Brain microvascular endothelial cell (primary cell): Measurements from ENCODE around the gene SPPL2C.

Experiments used
- DNase-seq: peaks from one replicate; pipeline ENCODE4 v3.0.0-alpha.2; 2020
- H3K27ac ChIP-seq: fragments of 250-450 bp; sonication (Bioruptor Pico); 2 replicates; pipeline ENCODE4 v1.5.1; 2020; ENCODE audit warnings: mild to moderate bottlenecking, moderate library complexity
- H3K27me3 ChIP-seq: fragments of 250-450 bp; sonication (Bioruptor Pico); replicated peaks from 2 replicates; pipeline ENCODE4 v1.5.1; 2020; ENCODE audit warnings: mild to moderate bottlenecking
- H3K36me3 ChIP-seq: fragments of 250-450 bp; sonication (Bioruptor Pico); replicated peaks from 2 replicates; pipeline ENCODE4 v1.5.1; 2020; ENCODE audit warnings: mild to moderate bottlenecking
- H3K4me3 ChIP-seq: 2 replicates; pipeline ENCODE4 v1.5.1; 2011; ENCODE audit warnings: low read depth, mild to moderate bottlenecking, control low read depth, low read length, moderate library complexity
- in situ Hi-C: cut with HindIII; loops from 2 replicates; pipeline ENCODE4 v1.10.0; 2017; ENCODE audit warnings: low sequenced_read_pairs, low pct_ligation_motif_present
- TF ChIP-seq, protein P1 (sequence below): IDR thresholded peaks from 2 replicates; pipeline ENCODE4 v1.5.1; 2011; ENCODE audit warnings: low read depth, mild to moderate bottlenecking, moderate library complexity, low read length, control low read depth, inconsistent platforms; ENCODE audit errors: missing control alignments

SPPL2C gene

DNA sequence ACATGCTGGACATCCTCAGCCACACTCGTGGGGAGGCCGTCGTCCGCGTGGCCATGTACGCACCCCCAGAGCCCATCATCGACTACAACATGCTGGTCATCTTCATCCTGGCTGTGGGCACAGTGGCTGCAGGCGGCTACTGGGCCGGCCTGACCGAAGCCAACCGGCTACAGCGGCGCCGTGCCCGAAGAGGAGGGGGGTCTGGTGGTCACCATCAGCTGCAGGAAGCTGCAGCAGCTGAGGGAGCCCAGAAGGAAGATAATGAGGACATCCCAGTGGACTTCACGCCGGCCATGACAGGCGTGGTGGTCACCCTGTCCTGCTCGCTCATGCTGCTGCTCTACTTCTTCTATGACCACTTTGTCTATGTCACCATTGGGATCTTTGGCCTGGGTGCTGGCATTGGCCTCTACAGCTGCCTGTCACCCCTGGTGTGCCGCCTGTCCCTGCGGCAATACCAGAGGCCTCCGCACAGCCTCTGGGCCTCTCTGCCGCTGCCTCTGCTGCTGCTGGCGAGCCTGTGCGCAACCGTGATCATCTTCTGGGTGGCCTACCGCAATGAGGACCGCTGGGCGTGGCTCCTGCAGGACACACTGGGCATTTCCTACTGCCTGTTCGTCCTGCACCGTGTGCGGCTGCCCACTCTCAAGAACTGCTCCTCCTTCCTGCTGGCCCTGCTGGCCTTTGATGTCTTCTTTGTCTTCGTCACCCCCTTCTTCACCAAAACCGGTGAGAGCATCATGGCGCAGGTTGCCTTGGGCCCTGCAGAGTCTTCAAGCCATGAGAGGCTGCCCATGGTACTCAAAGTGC is 900 bp downstream of the SPPL2C start:
- Histone ChIP-seq H3K27ac (no peak overlapping the region), H3K4me3 (no peak overlapping the region), H3K36me3 (no peaks in the 10 kb centered on the region), H3K27me3 (no peaks in the 10 kb centered on the region)
- in situ Hi-C loops = no loop called here
- TF ChIP-seq, protein P1, sequence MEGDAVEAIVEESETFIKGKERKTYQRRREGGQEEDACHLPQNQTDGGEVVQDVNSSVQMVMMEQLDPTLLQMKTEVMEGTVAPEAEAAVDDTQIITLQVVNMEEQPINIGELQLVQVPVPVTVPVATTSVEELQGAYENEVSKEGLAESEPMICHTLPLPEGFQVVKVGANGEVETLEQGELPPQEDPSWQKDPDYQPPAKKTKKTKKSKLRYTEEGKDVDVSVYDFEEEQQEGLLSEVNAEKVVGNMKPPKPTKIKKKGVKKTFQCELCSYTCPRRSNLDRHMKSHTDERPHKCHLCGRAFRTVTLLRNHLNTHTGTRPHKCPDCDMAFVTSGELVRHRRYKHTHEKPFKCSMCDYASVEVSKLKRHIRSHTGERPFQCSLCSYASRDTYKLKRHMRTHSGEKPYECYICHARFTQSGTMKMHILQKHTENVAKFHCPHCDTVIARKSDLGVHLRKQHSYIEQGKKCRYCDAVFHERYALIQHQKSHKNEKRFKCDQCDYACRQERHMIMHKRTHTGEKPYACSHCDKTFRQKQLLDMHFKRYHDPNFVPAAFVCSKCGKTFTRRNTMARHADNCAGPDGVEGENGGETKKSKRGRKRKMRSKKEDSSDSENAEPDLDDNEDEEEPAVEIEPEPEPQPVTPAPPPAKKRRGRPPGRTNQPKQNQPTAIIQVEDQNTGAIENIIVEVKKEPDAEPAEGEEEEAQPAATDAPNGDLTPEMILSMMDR = no peak
- no peak for DNase-seq

DNA sequence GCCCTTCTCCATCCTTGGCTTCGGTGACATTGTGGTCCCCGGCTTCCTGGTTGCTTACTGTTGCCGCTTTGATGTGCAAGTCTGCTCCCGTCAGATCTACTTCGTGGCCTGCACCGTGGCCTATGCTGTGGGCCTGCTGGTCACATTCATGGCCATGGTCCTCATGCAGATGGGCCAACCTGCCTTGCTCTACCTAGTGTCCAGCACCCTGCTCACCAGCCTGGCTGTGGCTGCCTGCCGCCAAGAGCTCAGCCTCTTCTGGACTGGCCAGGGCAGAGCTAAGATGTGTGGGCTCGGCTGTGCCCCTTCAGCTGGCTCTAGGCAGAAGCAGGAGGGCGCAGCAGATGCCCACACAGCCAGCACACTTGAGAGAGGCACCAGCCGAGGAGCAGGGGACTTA is 1.5 kb downstream of the SPPL2C start:
- Histone ChIP-seq H3K27ac (no peak overlapping the region), H3K36me3 (no peaks in the 10 kb centered on the region), H3K27me3 (no peaks in the 10 kb centered on the region), H3K4me3 (no peak overlapping the region)
- TF ChIP-seq, protein P1 = no peak
- DNase-seq = no peak
- in situ Hi-C loops = no loop called here

DNA sequence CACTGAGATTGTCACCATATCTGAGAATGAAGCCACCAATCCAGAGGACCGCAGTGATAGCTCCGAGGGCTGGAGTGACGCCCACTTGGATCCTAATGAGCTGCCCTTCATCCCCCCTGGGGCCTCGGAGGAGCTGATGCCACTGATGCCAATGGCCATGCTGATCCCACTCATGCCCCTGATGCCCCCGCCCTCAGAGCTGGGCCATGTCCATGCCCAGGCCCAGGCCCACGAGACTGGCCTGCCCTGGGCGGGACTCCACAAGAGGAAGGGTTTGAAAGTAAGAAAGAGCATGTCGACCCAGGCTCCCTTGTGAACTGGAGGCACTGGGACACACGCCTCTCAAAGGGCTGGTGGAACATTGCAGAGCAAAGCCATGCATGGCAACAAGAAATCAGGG is 2.0 kb downstream of the SPPL2C start:
- Histone ChIP-seq H3K27ac (no peak overlapping the region), H3K27me3 (no peaks in the 10 kb centered on the region), H3K4me3 (no peak overlapping the region), H3K36me3 (no peaks in the 10 kb centered on the region)
- in situ Hi-C loops = no loop called here
- TF ChIP-seq, protein P1 = no peak
- no peak for DNase-seq

DNA sequence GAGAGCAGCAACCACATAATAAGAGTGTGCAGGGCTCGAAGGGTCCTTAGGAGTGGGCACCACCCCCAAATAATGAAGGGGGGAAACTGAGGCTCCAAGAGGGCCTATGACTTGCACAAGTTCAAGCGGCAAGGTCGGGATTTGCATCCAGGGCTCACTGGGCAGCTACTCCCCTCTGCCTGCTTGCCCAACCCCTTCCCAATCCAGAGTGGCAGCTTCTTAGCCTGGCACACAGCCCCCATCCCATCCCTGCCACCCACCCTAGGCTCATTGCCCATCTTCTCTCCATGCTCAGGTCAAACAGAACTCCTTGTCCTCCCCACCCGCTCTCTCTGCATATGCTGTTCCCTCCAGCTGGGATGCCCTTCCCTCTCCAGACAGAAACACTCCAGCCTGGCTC is 2.4 kb downstream of the SPPL2C start:
- Histone ChIP-seq H3K27me3 (no peaks in the 10 kb centered on the region), H3K27ac (no peak overlapping the region), H3K36me3 (no peaks in the 10 kb centered on the region), H3K4me3 (no peak overlapping the region)
- no peak for DNase-seq
- in situ Hi-C loops = no loop called here
- TF ChIP-seq, protein P1 = no peak

DNA sequence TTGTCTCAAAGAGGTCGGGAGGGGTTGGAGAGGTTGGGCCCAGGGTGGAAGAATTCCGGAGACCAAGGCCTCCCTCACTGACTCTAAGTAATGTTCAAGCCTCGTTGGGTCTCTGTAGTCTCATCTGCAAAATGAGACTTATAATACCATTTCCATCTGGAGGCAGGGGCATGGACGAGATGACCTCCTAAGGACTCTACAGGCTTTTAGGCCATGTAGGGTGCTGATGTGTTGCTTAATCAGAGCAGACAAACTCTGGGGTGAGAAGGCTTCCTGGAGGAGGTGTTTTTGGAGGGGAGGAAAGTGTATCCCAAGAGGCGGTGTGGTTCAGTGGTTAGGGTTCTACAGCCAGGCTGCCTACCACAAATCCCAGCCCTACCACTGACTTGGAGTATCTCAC is 3.1 kb downstream of the SPPL2C start:
- TF ChIP-seq, protein P1 = no peak
- DNase-seq = no peak
- no peaks in the 10 kb centered on the region for H3K27me3 ChIP-seq
- no peak overlapping the region for H3K4me3 ChIP-seq
- in situ Hi-C loops = no loop called here
- H3K36me3 ChIP-seq = no peaks in the 10 kb centered on the region
- no peak overlapping the region for H3K27ac ChIP-seq

DNA sequence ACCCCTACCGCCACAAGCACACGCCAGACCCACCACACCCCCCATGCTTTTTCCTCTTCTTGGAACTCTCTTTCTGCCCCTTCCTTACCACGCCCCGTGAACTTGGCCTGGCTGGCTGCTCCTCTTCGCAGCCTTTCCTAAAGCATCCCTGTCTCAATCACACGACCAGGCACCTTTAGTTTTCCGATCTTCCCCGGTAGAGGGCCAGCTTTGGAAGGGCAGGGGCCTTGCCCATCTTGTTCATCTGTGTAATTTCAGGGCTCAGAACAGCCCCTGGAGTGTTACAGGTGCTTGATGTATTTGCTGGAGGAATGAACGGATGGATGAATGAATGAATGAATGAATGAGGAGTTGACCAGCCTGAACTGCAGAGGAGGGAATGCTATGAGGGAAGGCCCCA is 3.7 kb downstream of the SPPL2C start:
- TF ChIP-seq, protein P1 = no peak
- no peaks in the 10 kb centered on the region for H3K36me3 ChIP-seq
- in situ Hi-C loops = no loop called here
- no peaks in the 10 kb centered on the region for H3K27me3 ChIP-seq
- H3K27ac ChIP-seq = no peak overlapping the region
- no peak for DNase-seq
- H3K4me3 ChIP-seq = no peak overlapping the region
